NCI-H2196 (cell line): ENCODE results near the gene OTUD3.
A peak's percentile ranks its signal among the peaks of the same experiment; 100 is the strongest.
"Not testable (repeated sequence)": the region's sequence is repeated elsewhere in the genome, so short reads cannot be mapped to it uniquely, and the experiment has no call there.

ENCODE experiments used
- DNase-seq: peaks from one replicate; lab custom pipeline; 2025; ENCODE audit not compliant: unreplicated experiment; lab: John Stamatoyannopoulos, UW

OTUD3 gene, protein sequence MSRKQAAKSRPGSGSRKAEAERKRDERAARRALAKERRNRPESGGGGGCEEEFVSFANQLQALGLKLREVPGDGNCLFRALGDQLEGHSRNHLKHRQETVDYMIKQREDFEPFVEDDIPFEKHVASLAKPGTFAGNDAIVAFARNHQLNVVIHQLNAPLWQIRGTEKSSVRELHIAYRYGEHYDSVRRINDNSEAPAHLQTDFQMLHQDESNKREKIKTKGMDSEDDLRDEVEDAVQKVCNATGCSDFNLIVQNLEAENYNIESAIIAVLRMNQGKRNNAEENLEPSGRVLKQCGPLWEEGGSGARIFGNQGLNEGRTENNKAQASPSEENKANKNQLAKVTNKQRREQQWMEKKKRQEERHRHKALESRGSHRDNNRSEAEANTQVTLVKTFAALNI

DNA sequence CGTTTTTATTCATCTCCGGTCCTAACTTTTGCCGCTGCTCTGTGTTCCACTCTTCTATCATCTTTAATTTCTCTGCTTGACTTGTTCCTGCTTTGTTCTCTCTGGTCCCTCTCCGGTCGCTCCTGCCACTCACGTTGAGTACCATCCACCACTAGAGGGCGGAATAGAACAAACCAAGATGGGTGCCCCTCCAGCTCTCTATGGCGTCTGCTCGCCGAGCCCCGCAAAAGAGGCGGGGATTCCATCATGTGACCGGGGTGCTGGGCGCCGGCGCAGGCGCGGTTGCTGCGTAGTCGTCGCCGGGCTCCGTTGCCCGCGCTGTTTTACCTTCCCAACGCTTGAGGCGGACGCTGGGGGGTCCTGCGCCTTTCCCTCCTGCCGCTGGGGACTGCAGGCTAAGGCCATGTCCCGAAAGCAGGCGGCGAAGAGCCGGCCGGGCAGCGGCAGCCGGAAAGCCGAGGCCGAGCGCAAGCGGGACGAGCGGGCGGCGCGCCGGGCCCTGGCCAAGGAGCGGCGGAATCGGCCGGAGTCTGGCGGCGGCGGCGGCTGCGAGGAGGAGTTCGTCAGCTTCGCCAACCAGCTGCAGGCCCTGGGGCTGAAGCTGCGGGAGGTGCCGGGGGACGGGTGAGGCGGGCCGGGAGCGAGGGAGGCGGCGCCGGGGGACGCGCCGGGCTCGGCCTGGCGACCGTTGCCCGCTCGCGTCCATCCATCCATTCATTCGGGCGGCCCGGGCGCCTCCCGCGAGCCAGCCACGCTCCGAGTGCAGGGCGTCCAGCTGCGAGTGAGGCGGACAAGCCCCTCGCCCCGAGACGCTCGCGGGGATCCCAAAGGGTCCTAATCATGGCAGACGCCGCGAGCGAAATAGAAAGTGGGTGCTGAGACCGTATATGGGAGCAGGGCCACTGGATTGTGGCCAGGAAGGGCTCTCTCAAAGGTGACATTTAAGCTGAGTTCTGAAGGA, at the start of gene OTUD3:
Gene OTUD3 (plus strand): TSS at position 285 of the 961 bp plus-strand sequence. CDS start 119 bp downstream, at position 404.
- peak; percentile 99 for DNase-seq

DNA sequence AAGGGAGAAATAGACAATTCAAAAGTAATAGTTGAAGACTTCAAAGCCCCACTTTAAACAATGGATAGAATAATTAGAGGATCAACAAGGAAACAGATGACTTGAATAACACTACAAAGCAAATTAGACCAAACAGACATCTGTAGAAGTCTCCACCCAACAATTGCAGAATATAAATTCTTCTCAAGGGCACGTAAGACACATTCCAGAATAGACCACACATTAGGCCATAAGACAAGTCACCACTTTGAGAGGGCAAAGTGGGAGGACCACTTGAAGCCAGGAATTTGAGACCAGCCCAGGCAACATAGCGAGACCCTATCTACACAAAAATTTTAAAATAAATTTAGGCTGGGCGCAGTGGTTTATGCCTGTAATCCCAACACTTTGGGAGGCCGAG, 46.6 kb upstream of the OTUD3 start:
- DNase-seq, result no peak

DNA sequence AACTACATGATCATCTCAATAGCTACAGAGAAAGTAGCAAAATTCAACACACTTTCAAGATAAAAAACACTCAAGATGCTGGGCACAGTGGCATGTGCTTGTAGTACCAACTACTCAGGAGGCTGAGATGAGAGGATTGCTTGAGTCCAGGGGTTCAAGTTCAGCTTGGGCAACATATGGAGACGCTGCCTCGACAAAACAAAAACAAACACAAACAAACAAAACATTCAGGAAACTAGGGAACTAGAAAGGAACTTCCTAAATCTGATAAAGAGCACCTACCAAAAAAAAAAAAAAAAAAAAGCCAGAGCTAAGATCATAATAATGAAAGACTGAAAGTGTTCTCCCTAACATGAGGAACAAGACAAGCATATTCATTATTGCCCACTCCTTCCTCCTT, 44.3 kb upstream of the OTUD3 start:
- no peak for DNase-seq

DNA sequence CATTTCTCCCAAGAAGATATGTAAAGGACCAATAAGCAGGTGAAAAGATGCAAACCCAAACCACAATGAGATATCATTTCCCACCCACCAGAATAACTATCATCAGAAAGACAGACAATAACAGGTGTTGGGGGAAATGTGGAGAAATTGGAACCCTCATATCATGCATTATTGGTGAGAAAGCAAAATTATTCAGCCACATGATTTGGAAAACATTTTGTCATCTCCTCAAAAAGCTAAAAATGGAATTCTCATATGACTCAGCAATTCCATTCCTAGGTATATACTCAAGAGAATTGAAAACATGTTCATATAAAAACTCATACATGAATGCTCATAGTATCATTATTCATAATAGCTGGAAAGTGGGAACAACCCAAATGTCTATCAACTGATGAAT, 42.0 kb upstream of the OTUD3 start:
- DNase-seq, result no peak

DNA sequence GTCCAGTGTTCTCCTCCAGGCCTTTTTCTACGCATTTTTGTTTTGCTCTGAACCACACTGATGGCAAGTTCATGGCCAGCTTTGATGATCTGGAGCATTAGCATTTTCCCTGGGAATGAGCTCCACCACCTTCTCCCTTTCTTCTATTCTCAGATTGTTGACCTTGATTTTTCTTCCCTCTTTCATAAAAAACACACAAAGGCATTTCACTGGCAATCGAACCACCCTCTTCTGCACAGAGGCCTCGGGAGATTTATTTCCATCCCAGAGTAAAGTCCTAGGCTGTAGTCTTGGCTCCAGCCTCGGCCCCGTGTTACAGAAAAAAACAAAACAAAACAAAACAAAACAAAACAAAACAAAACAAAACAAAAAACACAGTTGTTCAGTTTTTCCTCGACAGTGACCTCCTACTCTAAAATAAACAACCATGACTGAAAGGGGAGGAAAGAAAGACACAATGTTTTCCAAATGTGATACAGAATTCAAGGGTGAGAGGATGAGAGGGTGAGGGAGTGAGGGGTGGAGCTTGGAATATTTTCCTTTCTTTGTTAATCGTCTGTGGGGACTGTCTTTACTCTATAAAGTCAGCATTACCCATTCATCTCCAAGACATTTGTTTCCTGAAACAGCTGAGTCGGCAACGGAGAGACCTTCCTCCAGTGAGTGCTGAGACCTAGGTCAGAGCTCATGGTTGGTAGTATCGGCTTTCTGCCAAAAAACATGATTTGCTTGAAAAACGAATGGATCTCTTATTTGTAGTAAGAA, 37.3 kb upstream of the OTUD3 start:
- no peak for DNase-seq

DNA sequence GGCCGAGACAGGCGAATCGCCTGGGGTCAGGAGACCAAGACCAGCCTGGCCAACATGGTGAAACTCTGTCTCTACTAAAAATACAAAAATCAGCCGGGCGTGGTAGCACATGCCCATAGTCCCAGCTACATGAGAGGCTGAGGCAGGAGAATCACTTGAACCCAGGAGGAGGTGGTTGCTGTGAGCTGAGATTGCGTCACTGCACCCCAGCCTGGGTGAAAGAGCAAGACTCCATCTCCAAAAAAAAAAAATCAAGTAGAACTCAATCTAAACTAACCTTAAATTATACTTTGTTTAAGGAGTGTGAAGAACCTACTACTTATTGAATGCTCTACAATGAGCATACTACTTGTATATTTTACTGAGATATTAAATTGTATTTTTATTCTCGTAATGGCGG, 36.6 kb upstream of the OTUD3 start:
- no peak for DNase-seq

DNA sequence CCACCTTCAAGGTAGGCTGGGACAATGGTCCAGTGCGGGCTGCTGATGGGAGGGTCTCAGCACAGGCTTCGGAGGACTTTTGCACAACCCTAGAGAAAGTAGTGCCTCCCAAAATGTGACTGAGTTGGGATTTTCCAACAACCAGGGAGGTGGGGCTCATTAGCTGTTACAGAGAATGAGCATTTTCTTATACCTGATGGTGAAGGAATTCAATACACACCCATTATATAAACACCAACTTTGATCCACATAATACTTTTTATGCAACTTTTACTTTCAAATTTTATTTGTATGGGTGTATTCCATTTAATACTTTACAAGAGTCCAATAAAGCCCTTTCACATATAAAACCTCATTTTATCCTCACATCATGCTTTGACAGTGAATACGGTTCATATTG, 35.9 kb upstream of the OTUD3 start:
- DNase-seq, result no peak

DNA sequence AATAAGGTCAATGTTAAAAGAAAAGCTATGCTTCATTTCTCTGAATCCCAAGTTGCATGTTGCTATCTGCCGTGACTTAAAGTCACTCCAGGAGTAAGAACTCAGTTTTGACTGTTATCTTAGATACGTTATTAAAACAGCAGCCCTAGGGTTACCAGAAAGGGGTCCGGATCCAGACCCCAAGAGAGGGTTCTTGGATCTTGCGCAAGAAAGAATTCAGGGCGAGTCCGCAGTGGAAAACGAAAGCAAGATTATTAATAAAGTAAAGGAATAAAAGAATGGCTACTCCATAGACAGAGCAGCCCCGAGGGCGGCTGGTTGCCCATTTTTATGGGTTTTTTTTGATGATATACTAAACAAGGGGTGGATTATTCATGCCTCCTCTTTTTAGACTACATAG, 34.9 kb upstream of the OTUD3 start:
- not testable (repeated sequence) for DNase-seq

DNA sequence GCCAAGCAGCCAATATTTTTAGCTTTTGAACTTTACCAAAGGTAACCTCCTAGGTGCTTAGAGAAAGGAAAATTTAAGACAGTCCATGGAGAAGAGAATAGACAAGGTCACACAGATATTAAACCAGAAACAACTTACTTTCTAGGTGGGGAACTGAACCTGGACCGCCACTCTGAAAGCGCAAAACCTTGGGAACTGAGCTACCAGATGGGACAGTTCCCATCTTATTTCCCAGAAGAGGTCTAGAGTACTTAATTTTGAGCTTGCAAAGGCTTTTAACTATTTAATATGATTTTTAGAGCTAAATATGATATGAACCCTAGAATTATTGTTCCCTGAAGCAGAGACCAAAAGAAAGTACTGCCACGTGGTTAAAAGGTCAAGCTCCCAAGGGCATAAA, 32.9 kb upstream of the OTUD3 start:
- not testable (repeated sequence) for DNase-seq

DNA sequence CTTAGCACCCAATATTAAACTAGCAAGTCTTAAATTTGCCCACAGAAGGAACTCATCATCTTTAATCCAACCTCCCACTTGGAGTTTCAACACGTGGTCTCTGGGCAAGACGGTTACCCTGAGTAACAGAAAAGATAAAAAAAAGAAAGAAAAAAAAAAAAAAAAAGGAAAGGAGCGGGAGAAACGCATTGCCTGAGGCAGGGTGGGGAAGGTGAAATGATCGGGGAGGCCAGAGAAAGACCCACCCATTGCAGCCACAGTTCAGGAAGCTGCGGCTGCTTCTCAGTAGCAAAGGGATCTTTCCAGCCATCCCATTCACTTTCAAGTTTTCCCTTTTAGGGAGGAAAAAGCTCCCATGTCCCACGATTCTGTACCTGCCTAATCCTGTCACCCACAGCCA, 32.0 kb upstream of the OTUD3 start:
- DNase-seq, result no peak

DNA sequence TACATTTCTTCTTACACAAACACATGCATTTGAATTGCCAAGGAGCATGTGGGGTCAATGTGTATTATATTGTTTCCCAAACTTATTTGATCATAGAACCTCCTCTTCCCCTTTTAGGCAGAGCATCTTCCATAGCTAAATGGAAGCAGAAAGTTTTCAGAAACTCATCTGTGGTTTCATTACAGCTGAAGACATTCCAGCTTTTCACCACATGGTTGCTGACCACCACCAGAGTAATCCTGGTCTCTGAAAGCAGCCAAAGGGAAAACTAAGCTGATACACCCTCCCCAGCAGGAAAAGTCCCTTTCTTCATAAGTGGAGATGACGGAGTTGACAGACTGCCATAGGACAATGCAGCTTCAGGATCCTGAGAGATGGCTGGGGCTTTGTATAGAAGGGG, 30.2 kb upstream of the OTUD3 start:
- DNase-seq, result no peak

DNA sequence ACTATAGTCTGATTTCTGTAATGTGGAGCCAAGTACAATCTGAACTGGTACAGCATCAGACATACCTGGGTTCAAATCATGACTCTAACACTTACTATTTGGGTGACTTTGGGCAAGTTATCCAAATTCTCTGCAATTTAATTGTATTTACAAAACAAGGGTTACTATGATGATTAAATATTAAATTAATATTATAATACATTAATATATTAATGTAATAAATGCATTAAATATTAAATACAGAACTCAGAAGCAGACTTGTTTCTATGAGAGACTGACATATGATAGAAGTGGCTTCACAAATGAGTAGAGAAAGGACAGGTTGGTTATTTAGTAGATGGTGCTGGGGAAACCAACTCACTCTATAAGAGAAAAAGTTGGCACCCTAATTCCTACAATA, 27.3 kb upstream of the OTUD3 start:
- DNase-seq, result no peak

DNA sequence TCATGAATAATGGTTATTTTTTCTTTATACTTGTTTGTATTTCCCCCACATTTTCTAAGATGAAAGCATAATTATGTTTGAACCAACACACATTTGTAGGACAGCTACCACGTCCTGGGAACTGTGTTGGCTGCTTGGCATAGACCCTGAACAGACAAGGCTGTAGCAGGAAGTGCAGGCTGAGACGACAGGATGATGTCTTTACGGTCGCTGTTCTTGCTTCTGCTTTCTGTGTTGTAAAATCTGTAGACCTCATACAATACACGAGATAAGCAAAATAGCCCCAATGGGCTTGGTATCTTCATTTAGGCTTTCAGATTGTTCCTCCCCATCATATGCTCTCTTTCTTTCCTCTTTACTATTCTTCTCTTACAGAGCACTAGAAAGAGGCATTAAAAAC, 23.3 kb upstream of the OTUD3 start:
- DNase-seq, result no peak

DNA sequence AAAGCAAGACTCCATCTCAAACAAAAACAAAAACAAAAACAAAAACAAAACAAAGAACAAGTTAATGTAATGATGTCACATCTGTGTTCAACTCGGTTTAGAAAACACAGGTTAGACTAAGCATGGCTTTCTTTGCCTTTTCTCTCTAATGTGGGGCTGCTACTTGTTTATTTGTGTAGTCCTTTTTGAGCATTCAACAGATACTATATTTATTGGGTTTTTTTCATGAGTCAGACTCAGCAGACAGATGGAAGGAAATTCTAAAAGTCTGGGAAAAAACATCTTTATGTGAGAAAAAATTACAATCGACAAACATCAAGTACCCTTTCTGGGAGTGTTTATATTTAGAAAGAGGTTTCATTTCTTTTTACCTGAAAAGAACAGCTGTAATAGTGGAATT, 22.3 kb upstream of the OTUD3 start:
- DNase-seq, result no peak

DNA sequence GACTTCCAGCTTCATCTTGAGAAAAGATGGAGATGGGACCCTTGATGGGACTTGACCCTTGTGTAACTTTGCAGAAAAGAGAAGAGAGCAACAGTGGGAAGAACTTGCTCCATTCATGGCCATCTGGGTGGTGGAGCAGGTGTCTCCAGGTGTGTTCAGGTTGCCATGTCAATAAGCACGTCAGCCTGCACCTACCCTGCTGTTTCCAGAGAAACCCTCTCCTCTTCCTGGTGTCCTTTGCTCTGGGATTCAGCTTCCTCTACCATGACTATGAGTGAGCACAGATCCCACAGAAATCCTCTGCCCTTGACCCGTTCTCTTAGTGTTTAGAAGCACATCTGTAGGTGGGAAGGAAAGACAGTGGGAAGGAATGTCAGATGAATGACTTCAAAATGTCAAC, 21.8 kb upstream of the OTUD3 start:
- DNase-seq, result peak; percentile 11

DNA sequence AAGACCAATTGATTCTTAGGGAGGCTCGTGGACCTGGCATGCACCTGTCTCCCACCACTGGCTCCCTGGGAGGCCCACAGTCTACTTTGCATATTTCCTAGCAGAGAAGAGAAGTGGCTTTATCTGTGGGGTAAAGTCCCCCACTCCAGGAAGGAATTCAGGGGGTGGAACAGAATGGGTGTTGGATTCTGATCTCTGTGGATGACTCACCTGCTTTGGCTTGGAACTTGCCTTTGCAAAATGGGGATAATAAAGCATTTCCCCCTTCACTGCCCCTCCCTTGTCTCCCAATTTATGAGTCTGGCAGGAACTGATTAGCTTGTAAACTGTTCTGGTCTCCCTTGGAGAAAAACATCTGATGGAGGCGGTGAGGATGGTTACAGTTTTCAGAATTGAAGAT, 21.2 kb upstream of the OTUD3 start:
- no peak for DNase-seq

DNA sequence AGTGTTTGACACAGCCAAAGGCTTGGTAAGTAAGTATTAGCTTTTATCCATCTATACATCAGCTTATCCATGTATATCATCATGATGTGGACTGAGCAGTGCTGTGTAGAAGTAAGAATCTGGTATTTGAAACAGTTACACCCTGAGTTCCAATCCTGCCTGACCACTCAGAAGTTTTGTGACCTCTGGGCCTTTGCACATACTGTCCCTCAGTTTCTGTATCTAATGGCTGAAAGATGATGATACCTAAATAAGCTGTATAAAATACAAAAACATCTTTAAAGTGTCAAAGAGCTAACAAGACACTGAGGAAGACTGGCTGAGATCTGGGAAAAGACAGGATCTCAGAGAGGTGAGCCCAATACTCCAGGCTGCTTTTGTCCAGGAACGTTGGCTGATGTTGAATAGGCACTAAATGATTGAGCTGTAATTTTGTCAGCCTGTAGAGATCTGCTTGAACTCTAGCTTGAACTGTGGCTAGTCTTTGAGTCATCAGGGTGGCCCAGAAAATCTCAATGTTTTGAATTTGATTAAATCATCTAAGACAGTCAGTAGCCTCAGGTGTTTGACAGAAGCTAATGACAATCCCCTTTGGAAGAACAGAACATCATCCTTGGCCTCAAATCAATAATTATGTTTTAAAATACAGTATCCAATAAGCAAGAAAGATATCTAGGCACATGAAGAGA, 20.2 kb upstream of the OTUD3 start:
- DNase-seq, result no peak

DNA sequence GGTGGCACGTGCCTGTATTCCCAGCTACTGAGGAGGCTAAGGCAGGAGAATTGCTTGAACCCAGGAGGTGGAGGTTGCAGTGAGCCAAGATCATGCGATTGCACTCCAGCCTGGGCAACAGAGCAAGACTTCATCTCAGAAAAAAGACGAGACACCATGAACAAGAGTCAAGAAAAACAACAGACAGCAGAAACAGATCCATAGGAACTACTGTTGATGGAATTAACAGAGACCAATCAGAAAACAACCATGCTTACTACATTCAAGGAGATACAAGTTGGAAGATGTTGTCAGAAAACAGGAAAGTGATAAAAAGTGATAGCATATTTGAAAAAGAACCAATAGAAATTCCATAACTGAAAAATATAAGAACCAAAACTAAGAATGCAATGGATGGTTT, 19.3 kb upstream of the OTUD3 start:
- no peak for DNase-seq

DNA sequence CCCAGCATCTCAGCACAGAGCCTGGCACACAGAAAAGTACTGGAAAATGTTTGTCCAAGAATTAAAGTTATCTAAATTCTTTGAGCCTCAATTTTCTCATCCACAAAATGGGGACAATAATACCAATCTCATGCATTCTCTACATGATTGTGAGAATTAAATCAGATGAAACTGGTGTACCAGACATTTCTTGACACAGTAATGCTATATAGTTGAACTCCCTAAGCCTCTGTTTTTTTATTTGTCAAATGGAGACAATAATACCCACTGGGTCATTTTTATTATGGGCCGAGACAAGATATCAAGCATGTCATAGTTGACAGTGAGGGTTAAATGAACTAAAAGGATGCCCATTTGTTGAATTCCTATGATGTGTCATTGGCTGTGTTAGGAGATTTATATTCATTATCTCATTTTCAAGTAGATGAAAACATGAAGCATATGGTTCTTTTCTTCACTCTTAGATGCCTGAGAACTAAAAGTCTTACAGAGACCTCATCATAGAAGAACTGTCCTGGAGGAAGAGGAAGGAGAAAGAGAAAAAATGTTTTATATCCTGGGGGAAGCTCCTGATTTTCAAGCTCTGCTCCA, 17.5 kb upstream of the OTUD3 start:
- no peak for DNase-seq

DNA sequence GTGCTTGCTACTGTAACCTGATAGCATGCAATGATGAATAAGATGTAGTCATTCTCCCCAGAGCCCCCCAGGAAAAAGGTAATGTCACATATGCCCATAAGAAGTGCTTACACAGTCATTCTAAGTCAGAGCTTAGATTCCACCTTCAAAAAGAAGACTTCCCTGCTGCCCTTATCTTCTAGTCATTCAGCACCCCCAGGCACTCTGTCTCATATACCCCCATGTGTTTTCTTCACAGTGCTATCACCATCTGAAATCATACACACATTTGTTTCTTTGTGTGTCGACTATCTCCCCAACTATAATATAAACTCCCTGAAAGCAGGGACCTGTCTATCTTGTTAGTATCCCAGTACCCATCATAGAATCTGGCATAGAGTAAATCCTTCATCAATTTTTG, 16.2 kb upstream of the OTUD3 start:
- no peak for DNase-seq
